ENCODE results near the gene KLHDC10.

- TF ChIP-seq CTCF (IDR thresholded peaks at IDR 0.05; ENCODE audit: low read depth, low read length, poor library complexity, severe bottlenecking) (no peak), EZH2phosphoT487 (IDR thresholded peaks at IDR 0.05; ENCODE audit: borderline replicate concordance, low read length) (no peak)
Measured at GRCh38 chr7:130143334-130143732, 73.0 kb downstream of the KLHDC10 start.
